ENCODE measurements around the gene RARS2.
A peak's percentile ranks its signal among the peaks of the same experiment; 100 is the strongest.
"Not testable (repeated sequence)": the region's sequence is repeated elsewhere in the genome, so short reads cannot be mapped to it uniquely, and the experiment has no call there.

RARS2 gene

GRCh38 chr6:87494761-87495422 is 94.9 kb downstream of the RARS2 start:
- no peak for DNase-seq

DNA sequence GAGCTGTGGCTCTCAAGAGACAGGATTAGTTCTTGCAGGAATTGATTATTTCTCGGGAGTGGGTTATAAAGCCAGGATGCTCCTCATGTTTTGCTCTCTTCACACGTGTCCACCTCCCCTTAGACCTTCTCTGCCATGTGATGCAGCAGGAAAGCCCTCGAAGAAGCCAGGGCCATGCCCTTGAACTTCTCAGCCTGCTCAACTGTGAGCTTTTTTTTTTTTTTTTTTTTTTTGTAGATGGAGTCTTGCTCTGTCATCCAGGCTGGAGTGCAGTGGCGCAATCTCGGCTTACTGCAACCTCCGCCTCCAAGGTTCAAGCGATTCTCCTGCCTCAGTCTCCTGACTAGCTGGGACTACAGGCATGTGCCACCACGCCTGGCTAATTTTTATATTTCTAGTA is 100.5 kb downstream of the RARS2 start:
- not testable (repeated sequence) for DNase-seq

- no peak for DNase-seq
These were observed 102.2 kb downstream of the RARS2 start for GRCh38 chr6:87487555-87487954.

- no peak for DNase-seq
These were observed 105.3 kb downstream of the RARS2 start for GRCh38 chr6:87484491-87484890.

- no peak for DNase-seq
These were observed 105.9 kb downstream of the RARS2 start for GRCh38 chr6:87483929-87484328.

DNA sequence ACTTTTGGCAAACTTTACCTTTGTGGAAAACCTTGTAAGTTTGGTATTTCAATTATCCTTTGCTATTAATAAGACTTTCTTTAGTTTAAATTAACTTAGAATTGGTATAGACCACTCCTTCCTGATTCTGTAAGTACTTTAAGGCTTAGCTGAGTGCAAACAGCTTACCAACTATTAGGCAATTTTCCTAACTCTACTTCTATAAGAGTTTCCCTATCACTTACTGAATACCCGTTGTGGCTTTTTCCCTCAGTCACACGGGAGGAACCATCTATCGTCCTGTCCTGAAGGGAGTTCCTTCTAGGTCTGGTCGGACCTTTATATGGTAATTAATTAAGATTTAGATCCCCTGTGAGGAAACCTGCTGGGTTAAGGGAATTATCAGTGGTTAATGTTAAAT is 107.4 kb downstream of the RARS2 start:
- no peak for DNase-seq

- DNase-seq: no peak
These were observed 107.9 kb downstream of the RARS2 start for GRCh38 chr6:87481931-87482330.

DNA sequence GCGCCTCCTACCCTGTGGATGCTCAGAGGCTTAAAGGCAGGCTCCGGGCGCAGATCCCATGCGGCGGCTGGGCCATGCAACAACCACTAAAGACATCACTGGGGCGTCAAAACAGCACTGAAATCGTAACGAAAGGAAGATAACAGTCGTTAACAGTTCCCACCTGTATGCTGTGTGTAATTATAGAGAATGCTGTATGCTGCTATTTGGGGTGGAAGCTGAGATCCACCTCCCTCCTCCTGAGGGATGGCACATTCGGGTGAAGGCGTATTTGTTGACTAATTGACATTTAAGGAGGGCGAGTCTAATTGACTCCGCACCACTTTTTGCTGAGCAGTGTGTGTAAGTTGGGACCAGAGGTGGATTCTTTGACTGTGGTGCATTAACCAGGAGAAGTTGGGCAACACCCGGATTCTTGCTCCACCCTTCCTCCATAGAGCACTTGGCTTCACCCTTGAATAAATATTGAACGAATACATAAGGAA is 116.3 kb downstream of the RARS2 start:
- no peak for DNase-seq

GRCh38 chr6:87472525-87473418 is 117.0 kb downstream of the RARS2 start, which contains the start of gene SLC35A1:
SLC35A1 (plus strand) TSS chr6:87472974; CDS start chr6:87473004, 30 bp downstream.
- peak; percentile 84 for DNase-seq

GRCh38 chr6:87465051-87465450 is 124.7 kb downstream of the RARS2 start:
- no peak for DNase-seq

Measured in GDM1 (cell line).